DMS53 treated with DMSO at 0.1 percent for 48 hours (cell line): ENCODE data around the gene IFNGR2.
"Not testable (repeated sequence)": the region's sequence is repeated elsewhere in the genome, so short reads cannot be mapped to it uniquely, and the experiment has no call there.

Source experiments
- DNase-seq: peaks from one replicate; lab custom pipeline; 2025; ENCODE audit not compliant: unreplicated experiment; lab: John Stamatoyannopoulos, UW

IFNGR2 gene

GRCh38 chr21:33403128-33403785 is at the start of gene IFNGR2:
Gene IFNGR2 (plus strand): TSS chr21:33403413. CDS start chr21:33403544, 131 bp downstream.
- DNase-seq = no peak

GRCh38 chr21:33355355-33355754 is 47.9 kb upstream of the IFNGR2 start:
- no peak for DNase-seq

- no peak for DNase-seq
Observed at GRCh38 chr21:33355996-33356395, 47.2 kb upstream of the IFNGR2 start.

- no peak for DNase-seq
Observed at GRCh38 chr21:33357177-33357576, 46.0 kb upstream of the IFNGR2 start.

GRCh38 chr21:33359446-33359845 is 43.8 kb upstream of the IFNGR2 start:
- no peak for DNase-seq

- no peak for DNase-seq
Observed at GRCh38 chr21:33360281-33360680, 42.9 kb upstream of the IFNGR2 start.

DNA sequence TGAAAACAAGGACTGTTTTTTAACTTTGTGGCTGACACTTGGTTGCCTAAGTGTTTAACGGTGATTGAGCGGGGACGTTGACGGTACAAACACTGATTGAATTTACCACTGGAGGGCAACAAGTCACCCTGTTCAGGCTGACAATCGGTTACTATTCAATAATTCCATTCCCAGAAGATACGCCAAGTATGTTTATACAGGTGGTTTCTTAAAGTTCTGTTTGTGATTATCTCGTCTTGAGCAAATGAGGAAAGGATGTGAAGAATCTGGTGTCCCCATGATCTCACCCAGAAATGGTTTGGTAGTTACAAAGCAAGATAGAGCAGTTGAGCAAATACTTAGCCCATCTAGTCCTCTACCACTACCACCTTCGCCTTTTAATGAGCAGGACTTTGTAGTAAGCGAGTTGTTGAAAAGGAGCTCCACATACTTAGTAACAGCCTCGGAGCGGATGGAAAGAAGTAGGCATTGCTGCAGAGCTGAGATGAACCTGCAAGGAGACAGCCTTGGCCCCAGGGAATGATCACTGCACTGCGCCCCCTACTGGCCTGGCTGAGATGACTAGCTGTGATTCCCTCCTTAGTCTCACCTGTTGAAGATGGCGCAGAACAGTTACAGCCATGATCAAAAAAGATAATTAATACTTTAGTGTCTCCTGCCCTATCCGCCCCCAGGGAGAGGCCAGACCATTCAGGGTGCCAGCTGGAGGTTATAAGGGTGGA is 42.2 kb upstream of the IFNGR2 start:
- peak; percentile 74 for DNase-seq

DNA sequence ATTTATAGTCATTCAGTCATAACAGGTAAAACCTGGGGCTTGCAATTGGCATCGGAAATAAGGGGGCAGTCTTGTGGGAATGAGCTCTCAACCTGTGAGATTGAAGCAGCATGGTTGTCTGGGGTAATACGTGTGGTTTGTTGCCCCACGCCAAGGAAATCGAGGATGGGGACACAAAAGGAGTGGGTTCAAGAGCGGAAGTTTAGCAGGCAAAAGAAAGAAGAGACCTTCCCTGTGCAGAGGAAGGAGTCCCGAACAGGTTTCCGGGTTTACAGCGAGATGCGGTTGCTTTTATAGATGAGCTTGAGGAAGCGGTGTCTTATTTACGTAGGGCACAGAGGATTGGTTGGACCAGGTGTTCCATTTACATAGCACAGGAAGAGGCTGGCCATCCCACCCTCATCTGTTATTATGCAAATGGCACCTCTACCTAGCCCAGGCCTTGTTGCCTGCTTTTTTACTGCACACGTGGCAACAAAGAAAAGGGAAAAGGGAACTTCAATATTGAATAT is 41.1 kb upstream of the IFNGR2 start:
- DNase-seq = peak; percentile 23

GRCh38 chr21:33363911-33364609 is 39.2 kb upstream of the IFNGR2 start:
- DNase-seq = not testable (repeated sequence)

DNA sequence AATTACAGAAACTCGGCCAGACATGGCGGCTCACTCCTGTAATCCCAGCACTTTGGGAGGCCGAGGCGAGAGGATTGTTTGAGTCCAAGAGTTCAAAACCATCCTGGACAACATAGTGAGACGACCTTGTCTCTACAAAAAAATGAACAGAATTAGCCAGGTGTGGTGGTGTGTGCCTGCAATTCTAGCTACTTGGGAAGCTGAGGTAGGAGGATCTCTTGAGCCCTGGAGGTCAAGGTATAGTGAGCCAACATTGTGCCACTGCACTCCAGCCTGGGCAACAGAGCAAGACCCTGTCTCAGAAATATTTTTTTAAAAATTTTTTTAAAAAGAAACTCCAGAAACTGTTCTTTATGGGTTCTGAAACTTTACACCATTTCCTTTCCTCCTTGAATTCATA is 38.4 kb upstream of the IFNGR2 start:
- DNase-seq = no peak

- no peak for DNase-seq
Observed at GRCh38 chr21:33367309-33367973, 35.8 kb upstream of the IFNGR2 start.

DNA sequence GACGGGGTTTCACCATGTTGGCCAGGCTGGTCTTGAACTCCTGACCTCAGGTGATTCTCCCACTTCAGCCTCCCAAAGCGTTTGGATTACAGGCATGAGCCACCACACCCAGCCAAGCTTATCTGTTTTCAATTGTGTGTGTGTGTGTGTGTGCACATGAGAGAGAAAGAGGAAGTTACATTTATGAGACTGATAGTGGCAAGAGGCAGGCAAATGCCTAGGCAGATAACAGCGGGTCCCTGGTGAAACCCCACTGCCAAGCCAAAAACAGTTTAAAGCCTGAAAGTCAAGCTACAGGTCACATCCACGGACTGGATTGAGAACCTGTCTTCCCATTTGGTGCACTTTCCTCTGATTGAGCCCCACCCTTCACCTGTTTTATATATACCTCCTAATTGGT is 35.1 kb upstream of the IFNGR2 start:
- no peak for DNase-seq

DNA sequence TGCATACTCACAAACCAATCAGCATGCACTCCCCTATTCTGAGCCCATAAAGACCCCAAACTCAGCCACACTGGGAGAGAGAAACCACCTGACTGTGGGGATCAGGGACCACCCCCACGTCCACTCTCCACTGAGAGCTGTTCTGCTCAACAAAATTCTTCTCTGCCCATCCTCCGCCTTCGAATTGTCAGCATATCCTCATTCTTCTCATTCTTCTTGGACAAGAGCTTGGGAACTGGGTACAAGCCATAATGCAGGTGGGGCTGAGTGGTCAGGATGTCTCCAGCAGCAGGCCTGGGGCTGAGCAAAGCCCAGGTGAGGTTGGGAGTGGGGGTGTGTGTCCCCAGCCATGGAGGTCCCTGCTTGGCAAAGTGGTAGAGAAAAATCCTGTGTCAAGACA is 34.6 kb upstream of the IFNGR2 start:
- DNase-seq = no peak

GRCh38 chr21:33369586-33369985 is 33.6 kb upstream of the IFNGR2 start:
- no peak for DNase-seq

DNA sequence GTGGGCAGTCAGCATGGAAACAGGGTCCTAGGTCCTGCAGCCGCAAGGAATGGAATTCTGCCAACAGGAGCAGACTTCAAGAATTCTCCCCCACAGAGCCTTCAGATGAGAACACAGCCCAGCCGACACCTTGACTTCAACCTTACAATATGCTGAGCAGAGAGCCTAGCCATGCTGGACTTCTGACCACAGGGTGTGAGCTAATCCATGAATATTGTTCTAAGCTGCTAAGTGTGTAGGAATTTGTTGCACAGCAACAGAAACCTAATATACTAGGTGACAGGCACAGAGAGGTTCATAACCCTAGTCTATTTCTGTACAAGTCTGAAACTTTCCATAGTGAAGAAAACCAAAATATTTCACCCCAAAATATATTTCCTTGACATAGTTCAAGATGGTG is 32.9 kb upstream of the IFNGR2 start:
- DNase-seq = no peak

DNA sequence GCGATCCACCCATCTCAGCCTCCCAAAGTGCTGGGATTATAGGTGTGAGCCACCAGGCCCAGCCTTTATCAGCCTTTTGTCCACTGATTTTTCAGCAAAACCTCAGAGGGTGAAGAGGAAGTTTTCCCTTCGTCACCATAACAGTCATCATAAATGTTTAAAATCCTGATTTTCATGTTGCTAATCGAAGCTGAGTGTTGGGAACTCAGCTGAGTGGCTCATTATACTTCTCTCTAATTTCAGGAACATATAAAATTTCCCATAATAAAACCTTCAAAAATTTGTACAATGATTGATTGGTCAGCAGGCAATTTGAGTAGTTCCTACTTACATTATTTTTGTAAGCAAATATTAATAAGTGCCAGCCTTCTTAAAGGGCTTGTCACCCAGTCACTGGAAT is 31.8 kb upstream of the IFNGR2 start:
- DNase-seq = no peak

DNA sequence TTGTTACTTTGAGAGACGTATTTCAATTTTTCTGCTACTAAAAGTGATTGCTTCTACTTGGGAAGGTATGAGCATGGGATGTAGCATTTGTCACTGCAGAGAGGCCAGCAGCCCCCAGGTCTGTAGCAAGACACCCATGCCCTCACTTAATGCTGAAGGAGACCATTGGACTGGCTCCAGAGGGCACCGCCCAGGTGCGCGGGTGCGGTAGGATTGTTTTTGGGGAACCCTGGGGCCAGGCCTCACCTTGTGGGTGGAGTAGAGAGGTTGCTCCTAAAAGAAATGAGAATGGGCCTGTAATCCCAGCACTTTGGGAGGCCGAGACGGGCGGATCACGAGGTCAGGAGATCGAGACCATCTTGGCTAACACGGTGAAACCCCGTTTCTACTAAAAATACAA is 30.6 kb upstream of the IFNGR2 start:
- DNase-seq = no peak

GRCh38 chr21:33373451-33373850 is 29.8 kb upstream of the IFNGR2 start:
- DNase-seq = no peak

DNA sequence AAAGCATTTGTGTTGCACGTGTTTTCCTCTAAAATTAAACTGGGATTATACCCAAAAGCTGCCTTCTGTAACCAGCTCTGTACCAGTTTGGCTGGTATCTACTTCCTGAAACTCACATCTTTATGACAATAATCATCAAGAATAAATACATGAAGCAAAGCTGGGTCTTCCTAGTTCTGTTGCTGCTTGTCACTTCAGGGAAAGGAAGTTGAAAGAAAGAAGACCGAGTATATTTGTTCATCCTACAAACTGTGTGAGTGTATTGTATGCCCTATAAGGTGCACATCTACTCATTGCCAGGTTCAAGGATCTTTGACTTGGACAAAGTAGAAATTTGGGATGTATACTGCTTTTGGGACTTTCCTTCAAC is 29.1 kb upstream of the IFNGR2 start:
- DNase-seq = no peak

DNA sequence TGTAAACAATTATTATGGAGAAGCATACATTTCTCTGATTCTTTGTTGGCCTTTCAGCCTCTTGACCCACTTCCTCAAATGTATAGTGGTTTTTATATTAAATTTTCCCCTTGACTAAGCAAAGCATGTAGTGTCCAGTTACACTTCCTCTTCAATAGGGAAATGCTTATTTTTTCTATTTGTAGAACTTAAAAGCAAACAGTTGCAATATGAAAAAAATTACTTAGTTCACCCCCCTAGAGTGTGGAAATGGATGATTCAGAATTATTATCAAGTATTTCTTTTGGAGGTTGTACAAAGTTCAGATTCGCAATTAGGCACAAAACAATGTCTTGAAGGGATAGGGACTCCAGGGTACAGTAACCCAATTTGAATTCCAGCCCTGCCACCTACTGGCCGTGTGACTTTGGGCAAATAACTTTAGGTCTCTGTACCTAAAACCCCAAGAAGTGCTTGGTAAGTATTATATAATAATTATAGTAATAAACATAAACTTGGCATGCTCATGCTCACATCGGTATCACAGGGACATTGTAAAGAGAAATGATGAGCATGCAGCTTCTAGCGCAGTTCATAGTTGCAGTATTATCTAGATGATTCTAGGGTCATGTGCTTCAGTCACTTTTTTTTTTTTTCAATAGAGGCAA is 28.6 kb upstream of the IFNGR2 start:
- peak; percentile 46 for DNase-seq

GRCh38 chr21:33375101-33375644 is 28.0 kb upstream of the IFNGR2 start:
- DNase-seq = no peak
